Right cardiac atrium (tissue), 5 donors: ENCODE measurements around the gene CTSC. TPM values are rescaled to one million over a fixed set of nuclear protein-coding genes. Genes with fewer than 3 reads are reported as not detected.
"Not testable (repeated sequence)": the region's sequence is repeated elsewhere in the genome, so short reads cannot be mapped to it uniquely, and the experiment has no call there.

Experiments used
- ATAC-seq, 2 donors: fragments of 200-7000 bp; cut with Tn5 transposase; one replicate each; pipeline versions ENCODE4 v1.8.0 to v1.9.1; 2020; ENCODE audit warnings: moderate library complexity in 2 of 2, mild to moderate bottlenecking in 1 of 2
- DNase-seq, 3 donors: peaks; one replicate each; pipeline ENCODE4 v3.0.0-alpha.2; 2020
- H3K27ac ChIP-seq: one replicate; pipeline ENCODE4 v1.5.1; 2013; ENCODE audit warnings: mild to moderate bottlenecking, low read length, control low read depth, moderate library complexity
- H3K27me3 ChIP-seq: one replicate; pipeline ENCODE4 v1.6.1; 2013; ENCODE audit not compliant: control insufficient read depth, insufficient read depth
- H3K4me1 ChIP-seq: one replicate; pipeline ENCODE4 v1.6.1; 2013; ENCODE audit warnings: low read length; ENCODE audit not compliant: control insufficient read depth, insufficient read depth
- H3K4me3 ChIP-seq: one replicate; pipeline ENCODE4 v1.5.1; 2013; ENCODE audit warnings: low read length, control low read depth
- H3K9me3 ChIP-seq: one replicate; pipeline ENCODE4 v1.6.1; 2013; ENCODE audit warnings: low read length; ENCODE audit not compliant: control insufficient read depth
- WGBS: extraction: QIAGEN DNeasy Blood & Tissue Kit; methylation state at CpG from one replicate; pipeline ENCODE4 v1.1.7; 2013; 5-methylcytosine and 5-hydroxymethylcytosine counted together
- intact Hi-C, 4 donors: fragments of 100-400 bp; cut with DNase I; formaldehyde crosslinking; loops; one replicate each; pipeline versions ENCODE4 v1.11.0 to v1.14.0; 2022 to 2023
- polyA plus RNA-seq: library from polyadenylated mRNA; stranded (reverse); fragments of 200-250 nt; gene quantifications from one replicate; pipeline ENCODE4 v1.2.3, GENCODE V29; 2013
- total RNA-seq, 4 donors: library from RNA; stranded (reverse); fragmentation: NEBNext Ultra II Directional; extraction: Animal tissue kit (Norgen Biotek cat#: 25700); gene quantifications; one replicate each; pipeline ENCODE4 v1.2.1, GENCODE V29; 2021
- donor health status: healthy with polysubstance abuse.
- donor health status: DM: no; HTN: yes; CAD: no.
- donor health status: DM: no; HTN: no; CAD: no.
- donor health status: DM: no; HTN: yes; CAD: no; lungs with severe emphysema.
- donor health status: DM: yes; HTN: yes; CAD: no.

Gene CTSC
- total and polyA plus RNA-seq, 5 donors, result 17.7 to 39.3 (median 28.7) TPM

- H3K27me3 ChIP-seq, H3K4me1 ChIP-seq, H3K27ac ChIP-seq, H3K9me3 ChIP-seq, ATAC-seq, H3K4me3 ChIP-seq, DNase-seq, intact Hi-C loops: not testable (repeated sequence)
- 92% methylated on average over 2 of the region's 2 CpGs for WGBS
Measured at GRCh38 chr11:88245576-88245975, 92.0 kb downstream of the CTSC start.

Other genes starting within 250 kb of the CTSC start
- 1 to 10 TPM in 3 of 4 donors, under 1 TPM in 1; 0.39 to 1.4 (median 1.1) TPM for gene RAB38, start 162.3 kb downstream of the CTSC start, total RNA-seq
- 0.52 TPM for gene RAB38, start 162.3 kb downstream of the CTSC start, polyA plus RNA-seq